ENCODE data around the gene PCDH9. TPM values are rescaled to one million over a fixed set of nuclear protein-coding genes. Genes with fewer than 3 reads are reported as not detected.

Gene PCDH9
- total and polyA plus RNA-seq, 2 experiments from 2014 or later, result 0.56 to 0.76 TPM

- no peaks in the 10 kb centered on the region for H3F3A ChIP-seq (ENCODE audit: insufficient read depth)
- no peaks in the 10 kb centered on the region for H4K20me1 ChIP-seq (ENCODE audit: insufficient read depth)
- no peaks in the 10 kb centered on the region for H3K79me2 ChIP-seq (ENCODE audit: insufficient read depth)
- no peak for DNase-seq
- H3K9ac ChIP-seq, result no peak overlapping the region
- TF ChIP-seq EZH2phosphoT487 (IDR thresholded peaks at IDR 0.05; ENCODE audit: insufficient read depth, low read depth) (no peak), EZH2 (IDR thresholded peaks at IDR 0.05; ENCODE audit: insufficient read depth, poor library complexity, severe bottlenecking) (no peak)
- no peak overlapping the region for H3K4me2 ChIP-seq (ENCODE audit: unreplicated experiment)
- no peak overlapping the region for H3K4me3 ChIP-seq
- no peaks in the 10 kb centered on the region for H3K36me3 ChIP-seq (ENCODE audit: low read depth)
- 14 to 17% methylated on average over 2 of the region's 2 CpGs for WGBS, 2 experiments (ENCODE audit: low coverage in 1 of 2, low lambda C conversion rate in 2 of 2, missing lambda C conversion rate in 2 of 2)
- in situ Hi-C loops (cut with MboI), result no loop called here
- no peak overlapping the region for H3K27ac ChIP-seq
- no peaks in the 10 kb centered on the region for H3K27me3 ChIP-seq (replicated peaks; ENCODE audit: insufficient read depth)
- no peaks in the 10 kb centered on the region for H3K4me1 ChIP-seq (ENCODE audit: insufficient read depth)
- H3K9me3 ChIP-seq (ENCODE audit: low read depth), result no peaks in the 10 kb centered on the region
- H3K9me2 ChIP-seq (ENCODE audit: insufficient read depth), result no peaks in the 10 kb centered on the region
- no peak overlapping the region for H2AFZ ChIP-seq
These were observed 805.7 kb downstream of the PCDH9 start for GRCh38 chr13:66424422-66424821.

GRCh38 chr13:66415444-66415843, 814.7 kb downstream of the PCDH9 start:
- in situ Hi-C loops (cut with MboI), result no loop called here
- Histone ChIP-seq H3K27me3 (replicated peaks; ENCODE audit: insufficient read depth) (no peaks in the 10 kb centered on the region), H4K20me1 (ENCODE audit: insufficient read depth) (no peaks in the 10 kb centered on the region), H3K79me2 (ENCODE audit: insufficient read depth) (no peaks in the 10 kb centered on the region), H3K9me2 (ENCODE audit: insufficient read depth) (no peaks in the 10 kb centered on the region), H3K4me1 (ENCODE audit: insufficient read depth) (no peaks in the 10 kb centered on the region), H3K9ac (no peak overlapping the region), H3K9me3 (ENCODE audit: low read depth) (no peaks in the 10 kb centered on the region), H3K4me3 (no peak overlapping the region), H3K27ac (no peak overlapping the region), H2AFZ (no peak overlapping the region), H3F3A (ENCODE audit: insufficient read depth) (no peaks in the 10 kb centered on the region), H3K36me3 (ENCODE audit: low read depth) (no peaks in the 10 kb centered on the region), H3K4me2 (ENCODE audit: unreplicated experiment) (no peak overlapping the region)
- DNase-seq, result no peak
- 9 to 12% methylated on average over 2 of the region's 2 CpGs for WGBS, 2 experiments (ENCODE audit: low coverage in 1 of 2, low lambda C conversion rate in 2 of 2, missing lambda C conversion rate in 2 of 2)
- TF ChIP-seq EZH2phosphoT487 (IDR thresholded peaks at IDR 0.05; ENCODE audit: insufficient read depth, low read depth), result no peak
- no peak for TF ChIP-seq EZH2 (IDR thresholded peaks at IDR 0.05; ENCODE audit: insufficient read depth, poor library complexity, severe bottlenecking)

DNA sequence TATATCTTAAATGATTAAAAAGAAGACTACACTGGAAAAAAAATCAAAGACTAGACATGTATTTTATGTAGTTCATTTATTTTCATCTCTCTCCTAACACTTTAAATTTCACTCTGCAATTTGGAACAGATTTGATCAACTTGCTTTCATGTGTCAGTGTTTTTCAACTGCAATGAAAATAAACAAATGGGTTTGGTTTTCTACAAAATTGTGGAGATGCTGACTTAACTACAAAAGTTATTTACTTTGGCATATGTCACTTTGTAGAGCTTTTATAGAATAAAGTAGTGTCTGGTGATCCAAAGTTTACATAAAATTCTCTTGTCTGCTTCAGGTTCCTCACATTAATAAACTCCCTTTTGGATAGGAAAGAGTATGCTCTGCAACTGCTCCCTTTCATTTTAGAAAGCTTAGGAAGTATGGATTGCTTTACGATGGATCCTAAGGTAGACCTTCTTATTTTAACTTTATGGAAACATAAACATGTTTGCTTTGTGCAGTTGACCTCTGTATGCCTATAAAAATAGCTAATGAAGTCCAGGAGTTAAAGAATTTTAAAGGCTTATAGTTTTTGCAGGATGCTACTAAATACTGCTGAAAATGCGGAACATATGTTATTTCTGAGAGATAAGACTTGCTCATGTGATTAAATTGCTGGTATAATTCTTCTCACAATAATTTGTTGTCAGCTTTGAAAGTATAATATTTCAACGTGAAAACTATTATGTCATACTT, 815.9 kb downstream of the PCDH9 start:
- H3K9me3 ChIP-seq (ENCODE audit: low read depth), result no peaks in the 10 kb centered on the region
- no peaks in the 10 kb centered on the region for H3F3A ChIP-seq (ENCODE audit: insufficient read depth)
- WGBS, 2 experiments (ENCODE audit: low coverage in 1 of 2, low lambda C conversion rate in 2 of 2, missing lambda C conversion rate in 2 of 2), result 8 to 10% methylated on average over 3 of the region's 3 CpGs
- H3K4me3 ChIP-seq, result no peak overlapping the region
- no peak overlapping the region for H3K4me2 ChIP-seq (ENCODE audit: unreplicated experiment)
- no peak overlapping the region for H2AFZ ChIP-seq
- no peaks in the 10 kb centered on the region for H3K4me1 ChIP-seq (ENCODE audit: insufficient read depth)
- H3K79me2 ChIP-seq (ENCODE audit: insufficient read depth), result no peaks in the 10 kb centered on the region
- no peak for DNase-seq
- in situ Hi-C loops (cut with MboI), result no loop called here
- no peak for TF ChIP-seq EZH2phosphoT487 (IDR thresholded peaks at IDR 0.05; ENCODE audit: insufficient read depth, low read depth)
- no peak for TF ChIP-seq EZH2 (IDR thresholded peaks at IDR 0.05; ENCODE audit: insufficient read depth, poor library complexity, severe bottlenecking)
- H3K27ac ChIP-seq, result no peak overlapping the region
- H3K36me3 ChIP-seq (ENCODE audit: low read depth), result no peaks in the 10 kb centered on the region
- no peaks in the 10 kb centered on the region for H4K20me1 ChIP-seq (ENCODE audit: insufficient read depth)
- no peaks in the 10 kb centered on the region for H3K9me2 ChIP-seq (ENCODE audit: insufficient read depth)
- H3K9ac ChIP-seq, result no peak overlapping the region
- H3K27me3 ChIP-seq (replicated peaks; ENCODE audit: insufficient read depth), result no peaks in the 10 kb centered on the region

DNA sequence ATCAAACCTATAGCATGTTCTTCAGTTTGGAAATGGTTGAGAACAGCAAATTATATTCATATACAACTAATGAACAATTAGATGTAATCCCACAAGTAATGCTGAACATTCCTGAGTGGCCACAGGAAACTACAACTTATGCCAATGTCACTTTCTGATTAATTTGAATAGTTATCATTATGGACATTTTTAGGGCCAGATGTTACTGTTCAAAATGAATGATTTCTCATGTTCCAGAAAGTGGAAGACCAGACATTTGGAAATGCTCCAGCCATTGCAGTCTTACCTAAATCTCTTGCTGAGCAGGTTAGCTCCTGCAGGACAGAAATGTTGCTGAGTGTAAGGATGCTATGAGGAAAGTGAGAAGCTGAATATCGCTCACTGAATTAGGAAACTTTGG, 819.8 kb downstream of the PCDH9 start:
- DNase-seq, result no peak
- Histone ChIP-seq H3K4me2 (ENCODE audit: unreplicated experiment) (no peak overlapping the region), H3K36me3 (ENCODE audit: low read depth) (no peaks in the 10 kb centered on the region), H3K9me2 (ENCODE audit: insufficient read depth) (no peaks in the 10 kb centered on the region), H3K27me3 (replicated peaks; ENCODE audit: insufficient read depth) (no peaks in the 10 kb centered on the region), H4K20me1 (ENCODE audit: insufficient read depth) (no peaks in the 10 kb centered on the region), H3K9me3 (ENCODE audit: low read depth) (no peaks in the 10 kb centered on the region), H3K4me1 (ENCODE audit: insufficient read depth) (no peaks in the 10 kb centered on the region), H2AFZ (no peak overlapping the region), H3F3A (ENCODE audit: insufficient read depth) (no peaks in the 10 kb centered on the region), H3K9ac (no peak overlapping the region), H3K4me3 (no peak overlapping the region), H3K27ac (no peak overlapping the region), H3K79me2 (ENCODE audit: insufficient read depth) (no peaks in the 10 kb centered on the region)
- in situ Hi-C loops (cut with MboI), result no loop called here
- WGBS, 2 experiments (ENCODE audit: low coverage in 1 of 2, low lambda C conversion rate in 2 of 2, missing lambda C conversion rate in 2 of 2), result 25 to 41% methylated on average over 1 of the region's 1 CpG
- TF ChIP-seq EZH2phosphoT487 (IDR thresholded peaks at IDR 0.05; ENCODE audit: insufficient read depth, low read depth), result no peak
- TF ChIP-seq EZH2 (IDR thresholded peaks at IDR 0.05; ENCODE audit: insufficient read depth, poor library complexity, severe bottlenecking), result no peak
